Esophagus muscularis mucosa (tissue), 4 donors: ENCODE measurements around the gene CGB3. TPM values are rescaled to one million over a fixed set of nuclear protein-coding genes. Genes with fewer than 3 reads are reported as not detected.
"Not testable (repeated sequence)": the region's sequence is repeated elsewhere in the genome, so short reads cannot be mapped to it uniquely, and the experiment has no call there.

Source experiments
- DNase-seq: peaks from one replicate; pipeline ENCODE4 v3.0.0-alpha.2; 2017; ENCODE audit errors: extremely low spot score
- H3K27ac ChIP-seq, 4 donors: fragments of 200-600 bp; sonication (generic); replicated peaks in 1 of 4; 1 replicate in 3 of 4; 2 replicates in 1 of 4; pipeline ENCODE4 v1.5.1; 2016 to 2019; ENCODE audit warnings: mild to moderate bottlenecking in 1 of 4
- H3K27me3 ChIP-seq, 4 donors: fragments of 200-600 bp; sonication (generic); one replicate each; pipeline versions ENCODE4 v1.5.1 to v1.6.0; 2016 to 2019
- H3K36me3 ChIP-seq, 4 donors: fragments of 200-600 bp; sonication (generic); one replicate each; pipeline ENCODE4 v1.5.1; 2016 to 2019
- H3K4me1 ChIP-seq, 4 donors: fragments of 200-600 bp; sonication (generic); one replicate each; pipeline ENCODE4 v1.5.1; 2016 to 2019
- H3K4me3 ChIP-seq, 4 donors: fragments of 200-600 bp; sonication (generic); 1 replicate in 2 of 4; 2 replicates in 2 of 4; pipeline ENCODE4 v1.5.1; 2016 to 2019; ENCODE audit warnings: mild to moderate bottlenecking in 4 of 4, moderate library complexity in 1 of 4
- H3K9me3 ChIP-seq, 4 donors: fragments of 200-600 bp; sonication (generic); 1 replicate in 3 of 4; 2 replicates in 1 of 4; pipeline ENCODE4 v1.5.1; 2016 to 2019
- CTCF ChIP-seq, 3 experiments: fragments of 200-600 bp in 2 of 3; fragments of 450-650 bp in 1 of 3; sonication (generic) in 2 of 3; IDR thresholded peaks; one replicate each; pipeline ENCODE4 v1.5.1; 2017 to 2019; ENCODE audit warnings: antibody characterized with exemption in 3 of 3, mild to moderate bottlenecking in 2 of 3, moderate library complexity in 1 of 3
- EP300 ChIP-seq: sonication (generic); formaldehyde crosslinking; IDR thresholded peaks from one replicate; pipeline ENCODE4 v1.6.1; 2017; ENCODE audit warnings: antibody characterized with exemption
- POLR2A ChIP-seq: fragments of 450-650 bp; IDR thresholded peaks from one replicate; pipeline ENCODE4 v1.6.1; 2017; ENCODE audit warnings: antibody characterized with exemption, moderate library complexity, mild to moderate bottlenecking, low read depth
- POLR2AphosphoS5 ChIP-seq, 2 donors: sonication (generic); formaldehyde crosslinking; IDR thresholded peaks; one replicate each; pipeline ENCODE4 v1.6.1; 2017; ENCODE audit warnings: antibody characterized with exemption in 2 of 2
- WGBS: methylation state at CpG from one replicate; pipeline ENCODE4 v1.1.5; 2018; 5-methylcytosine and 5-hydroxymethylcytosine counted together
- intact Hi-C: fragments of 100-400 bp; cut with DNase I; formaldehyde crosslinking; loops from one replicate; pipeline ENCODE4 v1.15.1; 2023
- total RNA-seq, 4 donors: library from RNA; depleted of rRNA; stranded (reverse); fragments of >200 nt; gene quantifications; one replicate each; pipeline versions ENCODE4 v1.1.0 to v1.2.1, GENCODE V29; 2016

Gene CGB3
- total RNA-seq, 4 donors from 2014 or later = not detected

DNA sequence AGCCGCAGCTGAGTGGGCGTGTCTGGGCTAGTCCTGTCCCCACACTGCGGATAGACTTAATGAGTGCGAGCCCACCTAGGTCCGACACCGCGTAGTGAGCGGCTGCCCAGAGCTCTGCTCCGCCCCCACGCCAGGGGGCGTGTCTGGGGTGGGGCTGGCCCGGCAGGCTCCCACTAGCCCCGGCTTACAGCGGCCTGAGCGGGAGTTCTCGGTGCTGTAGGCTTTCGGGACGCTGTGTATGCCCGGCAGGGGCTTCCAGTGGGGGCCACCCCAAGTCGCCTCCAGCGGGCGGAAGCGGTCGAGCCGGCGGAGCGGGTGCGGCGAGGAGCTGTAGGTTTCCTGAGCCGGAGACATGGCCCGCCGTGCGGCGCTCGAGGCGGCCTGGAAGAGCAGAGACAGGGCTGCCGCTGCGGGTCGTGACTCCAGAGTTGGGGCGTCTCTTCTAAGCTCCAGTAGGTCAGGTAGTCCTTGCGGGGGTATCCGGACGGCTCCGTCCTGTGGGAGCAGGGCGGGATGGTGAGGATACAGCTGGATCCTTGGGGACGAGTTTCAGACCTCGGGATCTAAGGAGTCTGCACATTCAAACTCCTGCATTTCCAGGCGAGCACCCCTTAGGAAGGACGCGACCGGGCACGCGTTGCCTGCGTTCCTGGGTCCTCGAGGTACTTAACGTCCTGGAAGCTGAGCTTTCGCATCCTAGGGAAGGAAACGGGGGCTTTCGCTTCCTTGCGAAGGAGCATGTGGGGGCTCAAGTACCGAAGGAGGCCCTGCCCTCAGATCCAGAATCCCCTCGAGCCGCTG, 32.2 kb upstream of the CGB3 start:
- Histone ChIP-seq H3K9me3 (no peaks in the 10 kb centered on the region), H3K27me3 (peaks cover 0 to 36% (median 9%) of the 10 kb centered on the region in 4 donors), H3K36me3 (no peaks in the 10 kb centered on the region), H3K27ac (no peak overlapping the region), H3K4me1 (peaks cover 16 to 27% (median 25%) of the 10 kb centered on the region in 4 donors), H3K4me3 (peak overlapping the region; percentile 53 to 63 (median 60))
- no peak for DNase-seq
- TF ChIP-seq EP300 = no peak
- TF ChIP-seq CTCF (IDR thresholded peaks at IDR 0.05) = peak; percentile 36 to 41 (median 39)
- peak in 1 of 2 donors; percentile 27 for TF ChIP-seq POLR2AphosphoS5 (IDR thresholded peaks at IDR 0.05)
- no peak for TF ChIP-seq POLR2A
- intact Hi-C loops = no loop called here
- WGBS = 3% methylated on average over 5 of the region's 63 CpGs

- intact Hi-C loops, H3K4me3 ChIP-seq, H3K36me3 ChIP-seq, H3K27ac ChIP-seq, H3K9me3 ChIP-seq, DNase-seq, H3K4me1 ChIP-seq, H3K27me3 ChIP-seq: not testable (repeated sequence)
- WGBS = 85% methylated on average over 7 of the region's 24 CpGs
Measured at GRCh38 chr19:49050376-49051033, 26.4 kb upstream of the CGB3 start.

- H3K27ac ChIP-seq, H3K36me3 ChIP-seq, intact Hi-C loops, H3K4me1 ChIP-seq, H3K9me3 ChIP-seq, H3K4me3 ChIP-seq, H3K27me3 ChIP-seq, DNase-seq: not testable (repeated sequence)
- 62% methylated on average over 3 of the region's 4 CpGs for WGBS
Measured at GRCh38 chr19:49049834-49050233, 25.7 kb upstream of the CGB3 start.

DNA sequence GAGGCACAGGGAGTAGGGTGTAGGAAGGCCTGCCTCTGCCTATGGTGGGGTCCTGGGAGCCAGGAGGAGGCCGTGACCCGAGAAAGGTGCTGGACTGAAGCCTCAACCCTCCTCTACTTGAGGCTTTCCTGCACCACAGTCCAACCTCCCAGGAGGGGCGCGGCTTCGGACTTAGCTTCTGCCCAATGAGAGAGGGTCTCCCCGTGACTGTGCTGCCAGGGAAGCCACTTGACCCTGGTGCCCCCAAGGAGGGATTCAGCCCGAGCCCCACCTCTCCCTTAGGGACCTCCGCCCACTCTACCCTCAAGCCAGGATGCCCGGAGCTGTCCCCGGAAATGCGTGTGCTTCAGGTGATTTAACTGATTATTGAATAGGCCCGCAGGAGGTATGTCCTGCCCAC, 24.9 kb upstream of the CGB3 start, which contains the start of gene CGB8:
Gene CGB8 (minus strand): TSS at position 101 of the 400 bp plus-strand sequence. CDS start 372 bp downstream, outside the sequence.
- H3K27ac ChIP-seq, H3K4me3 ChIP-seq, H3K9me3 ChIP-seq, H3K36me3 ChIP-seq, DNase-seq, H3K27me3 ChIP-seq, intact Hi-C loops, H3K4me1 ChIP-seq: not testable (repeated sequence)
- 70% methylated on average over 4 of the region's 12 CpGs for WGBS

DNA sequence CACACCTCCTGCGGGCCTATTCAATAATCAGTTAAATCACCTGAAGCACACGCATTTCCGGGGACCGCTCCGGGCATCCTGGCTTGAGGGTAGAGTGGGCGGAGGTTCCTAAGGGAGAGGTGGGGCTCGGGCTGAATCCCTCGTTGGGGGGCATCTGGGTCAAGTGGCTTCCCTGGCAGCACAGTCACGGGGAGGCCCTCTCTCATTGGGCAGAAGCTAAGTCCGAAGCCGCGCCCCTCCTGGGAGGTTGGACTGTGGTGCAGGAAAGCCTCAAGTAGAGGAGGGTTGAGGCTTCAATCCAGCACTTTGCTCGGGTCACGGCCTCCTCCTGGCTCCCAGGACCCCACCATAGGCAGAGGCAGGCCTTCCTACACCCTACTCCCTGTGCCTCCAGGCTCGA, 19.4 kb upstream of the CGB3 start, which contains the start of gene CGB5:
Gene CGB5 (plus strand): TSS at position 301 of the 400 bp plus-strand sequence. CDS start 362 bp downstream, outside the sequence.
- H3K27ac ChIP-seq, DNase-seq, H3K27me3 ChIP-seq, H3K4me1 ChIP-seq, H3K4me3 ChIP-seq, H3K36me3 ChIP-seq, intact Hi-C loops, H3K9me3 ChIP-seq: not testable (repeated sequence)
- WGBS = 79% methylated on average over 12 of the region's 15 CpGs

DNA sequence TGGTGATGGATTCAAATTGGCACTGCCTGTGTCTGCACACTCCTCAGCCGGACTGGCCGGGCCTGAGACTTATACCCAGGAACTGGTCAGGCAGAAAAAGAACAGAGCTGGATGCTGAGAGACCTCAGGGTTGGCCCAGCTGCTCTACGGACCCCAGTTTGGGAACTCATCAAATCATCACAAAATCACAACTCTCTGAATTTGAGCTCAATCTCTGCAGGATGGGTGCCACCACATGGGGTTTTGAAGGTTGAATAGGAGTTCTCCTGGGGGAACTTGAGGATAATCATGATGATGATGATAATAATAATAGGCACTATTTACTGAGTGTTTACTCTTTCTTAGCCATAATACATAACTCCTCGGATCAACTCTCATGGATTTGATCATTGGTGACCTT, 18.5 kb upstream of the CGB3 start:
- intact Hi-C loops = not testable (repeated sequence)
- WGBS = 67% methylated on average over 1 of the region's 4 CpGs

DNA sequence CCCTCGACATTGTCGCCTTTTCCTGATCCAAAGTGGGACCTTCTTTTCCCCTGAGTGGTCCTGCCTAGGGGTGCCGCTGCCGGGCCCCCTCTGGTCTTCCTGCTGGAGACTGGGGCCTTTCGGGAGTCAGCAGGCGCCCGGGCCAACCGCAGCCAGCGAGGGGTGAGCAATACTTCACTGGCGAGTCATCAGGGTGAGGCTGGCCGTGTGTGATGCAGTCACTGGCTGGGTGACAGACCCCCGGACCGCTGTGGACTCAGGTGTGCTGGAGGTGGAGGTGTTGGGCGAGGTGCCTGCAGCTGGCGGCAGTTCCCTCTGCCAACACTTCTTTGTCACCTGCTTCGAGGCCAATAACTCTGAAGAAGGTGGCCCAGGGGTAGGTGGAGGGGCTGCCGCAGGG, 18.0 kb upstream of the CGB3 start:
- H3K4me3 ChIP-seq = no peak overlapping the region

More for the DNA sequence above, 18.5 kb upstream of the CGB3 start:
- H3K9me3 ChIP-seq, H3K36me3 ChIP-seq, H3K4me1 ChIP-seq, H3K4me3 ChIP-seq, H3K27ac ChIP-seq, DNase-seq, H3K27me3 ChIP-seq: not testable (repeated sequence)

DNA sequence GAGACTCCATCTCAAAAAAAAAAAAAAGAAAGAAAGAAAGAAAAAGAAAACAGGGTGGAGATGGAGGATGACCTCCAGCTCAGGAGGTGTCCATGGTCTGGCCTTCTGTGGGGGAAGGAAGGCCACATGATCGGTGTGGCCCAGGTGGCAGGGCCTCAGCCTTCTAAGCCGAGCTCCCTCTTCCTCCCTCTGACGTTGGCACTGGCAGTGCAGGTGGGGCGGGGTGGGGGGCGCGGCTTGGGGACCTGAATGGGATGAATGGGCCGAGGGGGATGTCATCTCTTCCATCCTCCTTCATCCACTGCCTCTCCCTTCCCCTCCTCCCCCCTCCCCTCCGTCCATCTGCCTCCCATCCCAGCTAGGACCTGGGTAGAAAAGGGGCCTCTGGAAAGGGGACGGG, 15.6 kb upstream of the CGB3 start:
- WGBS = 81% methylated on average over 9 of the region's 9 CpGs
- H3K36me3 ChIP-seq, H3K9me3 ChIP-seq, intact Hi-C loops, H3K4me1 ChIP-seq, DNase-seq, H3K4me3 ChIP-seq, H3K27ac ChIP-seq, H3K27me3 ChIP-seq: not testable (repeated sequence)

More for the DNA sequence above, 18.0 kb upstream of the CGB3 start:
- H3K4me1 ChIP-seq = no peaks in the 10 kb centered on the region
- no peak for TF ChIP-seq POLR2AphosphoS5 (IDR thresholded peaks at IDR 0.05)
- no peak for TF ChIP-seq EP300
- TF ChIP-seq POLR2A = no peak
- no peak for TF ChIP-seq CTCF (IDR thresholded peaks at IDR 0.05)
- no peak overlapping the region for H3K27ac ChIP-seq
- WGBS = 80% methylated on average over 15 of the region's 17 CpGs
- no peak for DNase-seq
- intact Hi-C loops = no loop called here
- H3K27me3 ChIP-seq = no peaks in the 10 kb centered on the region
- H3K9me3 ChIP-seq = no peaks in the 10 kb centered on the region
- H3K36me3 ChIP-seq = no peaks in the 10 kb centered on the region

GRCh38 chr19:49038557-49039276, 14.6 kb upstream of the CGB3 start:
- H3K36me3 ChIP-seq, H3K4me3 ChIP-seq, H3K4me1 ChIP-seq, H3K27ac ChIP-seq, H3K9me3 ChIP-seq, H3K27me3 ChIP-seq, DNase-seq, intact Hi-C loops: not testable (repeated sequence)
- 85% methylated on average over 14 of the region's 26 CpGs for WGBS

GRCh38 chr19:49038111-49038510, 14.0 kb upstream of the CGB3 start:
- DNase-seq, intact Hi-C loops, H3K36me3 ChIP-seq, H3K27ac ChIP-seq, H3K4me1 ChIP-seq, H3K27me3 ChIP-seq, H3K4me3 ChIP-seq, H3K9me3 ChIP-seq: not testable (repeated sequence)
- 97% methylated on average over 6 of the region's 8 CpGs for WGBS
